Activated T-helper 17 cell treated with anti-CD3 and anti-CD28 coated beads, Interleukin-2, amount 50 U/mL, for 72 hours (primary cell): ENCODE measurements around the gene SLC39A13. TPM values are rescaled to one million over a fixed set of nuclear protein-coding genes. Genes with fewer than 3 reads are reported as not detected.
A peak's percentile ranks its signal among the peaks of the same experiment; 100 is the strongest.

Source experiments
- ATAC-seq: fragments of 150-1000 bp; cut with Tn5 transposase; replicated peaks from 2 replicates; pipeline ENCODE4 v1.10.0; 2021; ENCODE audit warnings: mild to moderate bottlenecking, moderate library complexity
- H3K27ac Mint-ChIP-seq: one replicate; pipeline ENCODE4 v1.8.0; 2022; ENCODE audit warnings: mixed read lengths
- H3K27me3 Mint-ChIP-seq: one replicate; pipeline ENCODE4 v1.8.0; 2022; ENCODE audit warnings: mixed read lengths
- H3K36me3 Mint-ChIP-seq: one replicate; pipeline ENCODE4 v1.8.0; 2022; ENCODE audit warnings: low read depth, mild to moderate bottlenecking, mixed read lengths
- H3K4me1 Mint-ChIP-seq: one replicate; pipeline ENCODE4 v1.8.0; 2022; ENCODE audit warnings: mixed read lengths
- H3K4me3 Mint-ChIP-seq: one replicate; pipeline ENCODE4 v1.8.0; 2022; ENCODE audit warnings: mild to moderate bottlenecking, mixed read lengths
- H3K9me3 Mint-ChIP-seq: one replicate; pipeline ENCODE4 v1.8.0; 2022; ENCODE audit warnings: mixed read lengths
- total RNA-seq, 2 donors: library from RNA; stranded (reverse); gene quantifications; one replicate each; pipeline ENCODE4 v1.2.3, GENCODE V29; 2022

SLC39A13 gene
- total RNA-seq, 2 donors from 2014 or later, result 16.1 to 17.5 TPM

DNA sequence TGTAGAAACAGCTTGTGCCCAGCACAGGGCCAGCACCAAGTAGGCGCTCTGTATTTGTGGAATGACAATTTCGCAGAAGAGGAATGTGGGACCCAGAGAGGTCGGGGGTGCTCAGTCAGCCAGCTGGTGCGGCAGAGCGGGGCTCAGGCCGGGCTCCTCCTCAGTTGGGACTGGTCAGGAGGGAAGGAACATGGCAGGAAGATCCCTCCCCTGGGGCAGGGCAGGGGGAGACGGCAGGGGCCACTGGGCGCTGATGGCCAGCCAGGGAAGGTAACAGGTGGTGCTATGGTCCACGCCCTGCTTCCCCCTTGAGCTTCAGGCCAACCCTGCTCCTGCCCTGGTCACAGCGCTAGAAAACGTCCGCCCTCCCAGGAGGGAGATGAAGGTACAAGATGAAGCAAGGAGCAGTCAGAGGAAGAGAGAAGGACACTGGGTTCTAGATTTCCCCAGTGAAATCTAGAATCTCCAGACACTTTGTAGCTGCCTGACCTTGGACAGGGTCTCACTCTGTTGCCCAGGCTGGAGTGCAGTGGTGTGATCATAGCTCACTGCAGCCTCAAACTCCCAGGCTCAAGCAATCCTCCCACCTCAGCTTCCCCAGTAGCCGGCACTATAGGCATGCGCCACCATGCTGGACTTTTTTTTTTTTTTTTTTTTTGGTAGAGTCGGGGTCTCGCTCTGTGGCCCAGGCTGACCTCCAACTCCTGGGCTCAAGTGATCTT lies 16.5 kb upstream of the SLC39A13 start:
- peak overlapping the region; percentile 4 for H3K27ac Mint-ChIP-seq

DNA sequence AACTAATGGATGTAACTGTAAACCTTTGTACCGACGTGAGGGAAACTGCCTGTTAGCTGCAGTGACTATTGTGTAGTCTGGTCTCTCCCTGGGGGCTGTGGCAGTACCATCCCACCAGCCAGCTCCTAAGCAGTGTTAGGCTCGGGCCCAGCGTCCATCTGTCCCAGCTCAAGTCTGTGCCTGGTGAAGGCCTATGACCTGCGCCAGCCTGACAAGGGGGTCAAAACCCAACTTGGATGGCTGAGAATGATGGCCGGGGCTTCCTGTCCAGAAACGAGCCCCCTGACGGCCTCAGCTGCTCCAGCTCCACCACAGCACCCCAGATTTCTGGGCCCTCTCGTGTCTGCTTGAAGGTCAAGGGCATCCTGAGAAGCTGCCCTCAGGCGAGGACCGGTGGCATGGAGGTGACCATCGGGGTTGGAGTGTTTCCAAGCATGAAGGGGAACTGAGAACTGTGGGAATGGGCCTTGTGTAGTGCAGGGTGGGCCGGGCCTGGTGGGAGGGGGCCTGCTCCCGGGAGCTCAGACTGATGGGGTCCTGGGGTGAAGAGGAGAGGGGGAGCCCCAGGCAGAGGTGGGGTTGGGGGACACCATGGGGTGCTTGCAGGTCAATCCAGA lies 15.7 kb upstream of the SLC39A13 start:
- H3K36me3 Mint-ChIP-seq, result no peaks in the 10 kb centered on the region
- H3K4me1 Mint-ChIP-seq, result no peaks in the 10 kb centered on the region
- ATAC-seq, result no peak
- H3K9me3 Mint-ChIP-seq, result no peaks in the 10 kb centered on the region
- H3K27ac Mint-ChIP-seq, result no peak overlapping the region
- H3K4me3 Mint-ChIP-seq, result no peak overlapping the region
- H3K27me3 Mint-ChIP-seq, result no peaks in the 10 kb centered on the region

More for the DNA sequence above, 16.5 kb upstream of the SLC39A13 start:
- H3K4me3 Mint-ChIP-seq, result no peak overlapping the region
- H3K9me3 Mint-ChIP-seq, result no peaks in the 10 kb centered on the region
- H3K36me3 Mint-ChIP-seq, result no peaks in the 10 kb centered on the region
- no peaks in the 10 kb centered on the region for H3K27me3 Mint-ChIP-seq
- ATAC-seq, result no peak
- no peaks in the 10 kb centered on the region for H3K4me1 Mint-ChIP-seq

DNA sequence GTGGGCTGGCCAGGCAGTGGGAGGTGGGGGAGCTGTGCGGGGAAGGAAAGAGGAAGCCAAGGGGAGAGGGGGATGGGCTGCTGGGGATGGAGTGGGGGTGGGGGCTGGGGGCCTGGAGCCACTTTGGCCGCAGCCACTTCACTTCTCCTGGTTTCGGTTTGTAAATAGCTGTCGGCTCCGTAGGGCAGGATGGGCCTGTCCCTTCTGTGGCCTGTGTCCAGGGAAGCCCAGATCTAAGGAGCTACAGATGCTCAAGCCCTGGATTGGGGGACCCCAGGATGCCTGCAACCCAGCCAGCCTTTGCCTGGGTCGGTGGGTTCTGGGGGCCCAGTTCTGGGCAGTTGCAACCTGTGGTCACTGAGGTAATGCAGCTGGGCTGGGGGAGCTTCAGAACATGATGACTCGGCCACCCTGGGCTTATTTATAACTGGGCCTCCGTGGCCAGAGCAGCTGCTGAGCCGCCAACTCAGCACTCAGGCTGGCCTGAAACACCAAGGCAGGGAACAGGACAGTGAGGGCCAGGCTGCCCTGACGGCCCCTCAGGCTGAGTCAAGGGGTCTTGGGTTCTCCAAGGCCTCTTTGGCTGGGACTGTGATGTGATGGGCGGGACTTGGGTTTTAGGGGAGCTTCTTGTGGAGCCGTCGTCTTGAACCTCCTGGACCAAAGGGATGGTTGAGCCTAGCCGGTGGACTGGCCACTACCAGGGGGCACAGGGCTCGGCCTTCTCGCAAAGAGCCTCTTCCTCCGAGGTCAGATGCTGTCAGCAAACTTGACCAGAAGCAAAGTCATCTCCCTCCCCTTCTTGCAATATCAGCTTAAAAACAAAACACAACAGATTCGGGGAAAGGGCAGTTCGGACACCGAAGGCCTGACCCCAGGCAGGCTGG lies 15.0 kb upstream of the SLC39A13 start:
- H3K27ac Mint-ChIP-seq, result peak overlapping the region; percentile 89
- peak overlapping the region; percentile 59 for H3K4me3 Mint-ChIP-seq
- no peaks in the 10 kb centered on the region for H3K36me3 Mint-ChIP-seq
- no peaks in the 10 kb centered on the region for H3K4me1 Mint-ChIP-seq
- ATAC-seq, result no peak
- no peaks in the 10 kb centered on the region for H3K9me3 Mint-ChIP-seq
- H3K27me3 Mint-ChIP-seq, result no peaks in the 10 kb centered on the region

DNA sequence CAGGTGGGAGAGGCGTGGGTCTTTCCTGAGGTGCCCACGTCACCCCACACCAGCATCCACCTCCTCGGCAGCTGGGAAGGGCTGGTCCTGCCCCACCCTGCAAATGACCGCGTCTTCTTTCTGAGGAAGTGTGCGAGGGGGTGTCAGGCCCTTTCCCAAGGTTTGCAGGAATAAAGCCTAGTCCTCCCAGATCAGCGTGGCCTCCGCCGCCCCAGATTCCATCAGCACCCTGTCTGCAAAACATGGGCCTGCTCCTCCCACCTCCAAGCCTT lies 14.4 kb upstream of the SLC39A13 start:
- Mint-ChIP-seq H3K27me3 (no peaks in the 10 kb centered on the region), H3K4me1 (no peaks in the 10 kb centered on the region), H3K4me3 (peak overlapping the region; percentile 59), H3K36me3 (no peaks in the 10 kb centered on the region), H3K27ac (peak overlapping the region; percentile 89), H3K9me3 (no peaks in the 10 kb centered on the region)
- ATAC-seq, result no peak

DNA sequence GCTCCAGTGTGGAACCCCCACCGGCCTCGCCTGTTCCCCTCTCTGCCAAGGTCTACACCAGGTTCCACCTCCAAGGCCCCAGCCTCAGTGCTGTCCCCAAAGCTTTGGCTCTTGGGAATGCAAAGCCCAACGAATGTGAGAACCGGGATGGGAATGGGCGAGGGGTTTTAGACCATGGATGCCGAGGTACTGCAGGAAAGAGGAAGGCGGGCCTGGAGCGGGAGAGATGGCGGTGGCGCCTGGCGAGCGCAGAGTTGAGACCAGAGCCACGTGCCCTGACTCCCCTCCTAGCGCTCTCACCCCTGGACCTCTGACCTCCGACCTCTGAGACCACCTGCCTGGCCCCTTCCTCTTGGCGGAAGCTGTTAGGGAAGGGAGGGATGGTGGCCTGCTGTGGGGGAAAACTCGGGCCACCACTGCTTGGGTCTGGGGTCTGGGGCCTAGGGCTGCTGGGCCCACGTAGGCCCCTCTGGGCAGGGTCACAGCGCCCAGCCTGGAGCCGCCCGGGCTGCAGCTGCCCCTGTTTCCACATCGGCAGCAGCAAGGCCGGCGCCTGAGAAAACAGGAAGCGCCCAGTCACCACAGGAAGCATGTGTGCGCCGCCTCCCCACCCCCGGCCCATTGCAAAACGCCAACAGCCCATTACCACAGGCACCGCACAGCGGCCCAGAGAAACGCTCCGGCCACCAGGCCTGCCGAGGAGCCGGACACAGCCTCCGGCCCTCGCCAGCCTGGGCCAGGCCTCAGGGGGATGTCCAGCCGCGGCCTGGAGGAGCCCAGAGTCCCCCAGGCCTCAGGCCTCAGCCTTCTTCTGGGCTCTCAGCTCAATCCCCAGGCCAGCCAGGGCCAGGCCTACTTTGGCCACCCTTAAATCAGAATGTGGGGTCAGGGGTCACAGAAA lies 13.8 kb upstream of the SLC39A13 start:
- peak; percentile 89 for ATAC-seq
- Mint-ChIP-seq H3K9me3 (no peaks in the 10 kb centered on the region), H3K4me3 (peak overlapping the region; percentile 59), H3K27me3 (no peaks in the 10 kb centered on the region), H3K27ac (peak overlapping the region; percentile 89), H3K4me1 (no peaks in the 10 kb centered on the region), H3K36me3 (no peaks in the 10 kb centered on the region)

DNA sequence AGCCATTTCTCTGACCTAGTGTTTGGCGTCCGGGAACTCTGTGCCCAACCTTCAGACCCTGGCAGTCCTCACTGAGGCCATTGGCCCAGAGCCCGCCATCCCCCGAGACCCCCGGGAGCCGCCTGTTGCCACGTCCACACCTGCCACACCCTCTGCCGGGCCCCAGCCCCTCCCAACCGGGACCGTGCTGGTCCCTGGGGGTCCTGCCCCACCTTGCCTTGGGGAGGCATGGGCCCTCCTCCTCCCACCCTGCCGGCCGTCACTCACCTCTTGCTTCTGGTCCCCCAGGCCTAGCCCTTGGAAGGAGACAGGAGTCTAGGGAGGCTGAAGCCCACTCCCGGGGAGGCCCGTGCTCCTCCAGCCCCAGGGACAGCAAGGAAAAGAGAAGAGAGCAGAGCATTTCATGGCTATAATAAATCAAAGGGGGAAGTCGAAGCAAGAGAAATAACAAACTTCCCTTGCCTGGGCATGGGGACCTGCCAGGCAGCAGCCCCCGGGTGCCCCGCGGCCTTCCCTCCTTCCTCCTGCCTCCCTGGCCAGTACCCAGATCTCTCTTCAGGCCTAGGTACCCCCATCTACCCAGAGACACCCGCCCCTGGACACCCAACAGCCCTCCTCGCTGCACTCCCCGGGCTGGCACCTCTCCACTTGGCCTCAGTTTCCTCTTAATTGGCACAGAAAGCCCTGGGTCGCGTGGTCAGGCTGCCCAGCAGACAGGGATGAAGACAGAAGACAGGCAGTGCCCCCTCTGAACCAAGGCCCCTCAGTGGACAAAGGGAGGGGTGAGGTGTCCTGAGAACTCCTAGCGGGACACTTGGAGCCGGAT lies 13.0 kb upstream of the SLC39A13 start:
- H3K27ac Mint-ChIP-seq, result peak overlapping the region; percentile 89
- no peak for ATAC-seq

DNA sequence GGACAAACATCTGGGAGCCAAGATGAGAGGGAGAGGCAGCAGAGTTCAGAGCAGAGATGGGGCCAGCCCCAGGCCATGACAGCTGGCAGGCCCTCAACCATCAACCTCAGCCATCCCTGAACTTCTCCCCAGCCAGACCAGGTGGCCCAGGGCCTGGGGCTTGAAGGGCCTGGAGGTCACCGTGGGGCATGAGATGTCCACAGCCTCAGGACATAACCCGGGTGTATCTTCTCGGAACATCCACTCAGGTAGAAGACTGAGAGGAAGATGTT lies 12.4 kb upstream of the SLC39A13 start:
- no peaks in the 10 kb centered on the region for H3K9me3 Mint-ChIP-seq
- H3K4me3 Mint-ChIP-seq, result peak overlapping the region; percentile 59
- no peaks in the 10 kb centered on the region for H3K36me3 Mint-ChIP-seq
- H3K4me1 Mint-ChIP-seq, result peaks cover 5% of the 10 kb centered on the region
- peak overlapping the region; percentile 89 for H3K27ac Mint-ChIP-seq
- ATAC-seq, result no peak
- H3K27me3 Mint-ChIP-seq, result no peaks in the 10 kb centered on the region

More for the DNA sequence above, 13.0 kb upstream of the SLC39A13 start:
- Mint-ChIP-seq H3K4me1 (peaks cover 1% of the 10 kb centered on the region), H3K4me3 (peak overlapping the region; percentile 59), H3K36me3 (no peaks in the 10 kb centered on the region), H3K9me3 (no peaks in the 10 kb centered on the region), H3K27me3 (no peaks in the 10 kb centered on the region)

DNA sequence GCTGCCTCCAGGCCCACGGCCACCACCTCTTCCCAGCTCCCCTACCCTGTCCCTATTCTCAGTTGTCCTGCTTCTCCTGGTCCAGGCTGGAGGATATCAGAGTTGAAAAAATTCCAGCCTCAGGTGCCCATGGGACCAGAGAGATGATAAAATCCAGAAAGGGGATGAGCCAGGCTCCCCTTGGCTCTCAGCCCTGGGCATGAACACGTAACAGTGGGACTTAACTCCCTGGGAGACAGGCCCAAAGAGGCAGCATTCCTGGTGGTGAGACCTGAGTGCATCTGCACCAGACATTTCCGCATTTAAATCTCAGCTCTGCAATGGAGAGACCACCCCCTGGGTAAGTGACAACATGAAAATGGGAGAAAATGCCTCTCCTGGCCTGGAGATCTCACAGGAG lies 10.4 kb upstream of the SLC39A13 start:
- H3K27ac Mint-ChIP-seq, result no peak overlapping the region
- no peaks in the 10 kb centered on the region for H3K9me3 Mint-ChIP-seq
- H3K4me3 Mint-ChIP-seq, result no peak overlapping the region
- ATAC-seq, result no peak
- H3K4me1 Mint-ChIP-seq, result peaks cover 5% of the 10 kb centered on the region
- H3K36me3 Mint-ChIP-seq, result no peaks in the 10 kb centered on the region
- no peaks in the 10 kb centered on the region for H3K27me3 Mint-ChIP-seq

DNA sequence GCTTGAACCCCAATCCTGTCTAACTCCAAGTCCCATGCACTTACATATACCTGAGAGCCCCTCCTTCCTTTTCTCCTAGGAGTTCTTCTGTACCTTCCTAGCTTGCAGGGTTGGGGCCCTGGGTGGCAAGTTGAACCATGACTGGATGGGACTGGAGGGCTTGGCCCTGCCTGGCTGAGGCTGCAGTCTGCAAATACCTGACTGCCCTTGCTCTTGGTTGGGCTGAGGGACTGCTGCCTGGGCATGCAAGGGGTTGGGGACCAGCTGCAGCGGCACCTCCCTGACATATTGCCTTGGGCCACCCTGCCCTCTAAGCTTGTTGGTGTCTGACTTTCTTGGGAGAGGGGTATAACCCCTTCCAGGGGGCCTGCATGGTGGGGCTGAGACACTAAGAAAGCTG lies 9.8 kb upstream of the SLC39A13 start:
- Mint-ChIP-seq H3K27ac (no peak overlapping the region), H3K36me3 (no peaks in the 10 kb centered on the region), H3K4me3 (peak overlapping the region; percentile 12), H3K4me1 (peaks cover 5% of the 10 kb centered on the region), H3K27me3 (no peaks in the 10 kb centered on the region), H3K9me3 (no peaks in the 10 kb centered on the region)
- no peak for ATAC-seq

DNA sequence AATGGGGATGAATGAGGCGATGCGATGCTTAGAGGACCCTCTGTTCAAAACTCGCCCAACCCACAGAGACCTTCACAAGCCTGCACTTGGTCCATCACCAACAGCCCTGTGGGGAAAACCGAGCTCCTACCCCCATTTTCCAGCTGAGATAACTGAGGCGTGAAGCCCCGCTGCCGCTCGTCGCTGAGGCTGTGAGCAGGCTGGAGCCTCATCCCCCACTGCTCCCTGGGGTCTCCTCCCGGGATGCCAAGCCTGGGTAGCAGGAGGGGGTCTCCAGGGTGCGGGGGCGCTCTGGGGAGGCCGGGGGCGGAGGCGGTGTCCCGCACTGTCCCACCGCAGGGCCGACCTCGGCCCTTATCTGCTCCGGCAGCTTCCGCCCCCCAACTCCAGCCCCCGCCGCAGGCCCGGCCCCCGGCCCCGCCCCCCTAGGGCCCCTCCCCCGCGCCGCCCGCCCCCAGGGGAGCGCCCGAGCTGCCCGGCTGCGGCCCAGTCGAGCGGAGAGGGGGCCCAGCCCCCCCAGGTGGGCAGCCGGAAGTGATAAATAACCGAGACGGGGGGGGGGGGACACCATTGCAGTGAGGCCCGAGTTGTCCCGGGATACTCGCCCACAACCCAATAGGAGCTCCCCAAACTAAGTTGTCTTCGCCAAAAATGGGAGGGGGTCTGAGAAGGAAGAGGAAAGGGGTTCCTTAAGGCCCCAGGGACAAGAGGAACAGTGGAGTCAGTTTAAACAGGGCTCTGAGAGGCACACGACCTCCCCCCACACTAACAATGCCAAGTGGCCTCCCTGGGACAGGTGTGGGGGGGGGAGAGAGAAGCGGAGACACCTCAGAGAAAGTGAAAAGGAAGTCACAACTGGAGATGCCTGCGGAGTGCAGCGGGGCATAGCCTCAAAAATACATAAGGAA lies 8.3 kb upstream of the SLC39A13 start:
- H3K4me1 Mint-ChIP-seq, result peaks cover 5% of the 10 kb centered on the region
- no peaks in the 10 kb centered on the region for H3K9me3 Mint-ChIP-seq
- H3K36me3 Mint-ChIP-seq, result no peaks in the 10 kb centered on the region
- ATAC-seq, result peak; percentile 82
- H3K27me3 Mint-ChIP-seq, result no peaks in the 10 kb centered on the region
- peak overlapping the region; percentile 88 for H3K4me3 Mint-ChIP-seq
- peak overlapping the region; percentile 89 for H3K27ac Mint-ChIP-seq

DNA sequence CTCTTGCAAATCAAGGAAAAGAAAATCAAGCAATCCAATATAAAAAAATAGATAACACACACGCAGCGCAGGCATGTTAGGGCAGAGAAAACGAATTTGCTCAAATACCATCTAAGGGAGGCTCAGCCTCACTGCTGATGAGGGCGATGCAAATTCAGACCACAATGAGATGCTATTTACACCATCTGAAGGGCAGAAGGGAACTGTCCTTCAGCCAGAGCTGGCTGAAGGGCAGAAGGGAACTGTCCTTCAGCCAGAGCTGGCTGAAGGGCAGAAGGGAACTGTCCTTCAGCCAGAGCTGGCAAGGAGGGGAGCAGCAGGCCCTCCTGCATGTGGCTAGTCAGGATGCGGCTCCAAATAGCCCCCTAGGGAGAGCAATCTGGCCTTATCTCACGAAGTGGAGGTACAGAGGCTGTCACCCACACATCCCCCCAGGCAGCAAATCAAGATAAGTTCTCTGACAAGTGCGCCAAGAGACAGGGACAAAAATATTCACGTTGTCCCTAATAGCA lies 7.6 kb upstream of the SLC39A13 start:
- Mint-ChIP-seq H3K4me3 (peak overlapping the region; percentile 88), H3K27me3 (no peaks in the 10 kb centered on the region), H3K36me3 (no peaks in the 10 kb centered on the region), H3K4me1 (peaks cover 5% of the 10 kb centered on the region), H3K27ac (peak overlapping the region; percentile 89), H3K9me3 (no peaks in the 10 kb centered on the region)
- no peak for ATAC-seq

DNA sequence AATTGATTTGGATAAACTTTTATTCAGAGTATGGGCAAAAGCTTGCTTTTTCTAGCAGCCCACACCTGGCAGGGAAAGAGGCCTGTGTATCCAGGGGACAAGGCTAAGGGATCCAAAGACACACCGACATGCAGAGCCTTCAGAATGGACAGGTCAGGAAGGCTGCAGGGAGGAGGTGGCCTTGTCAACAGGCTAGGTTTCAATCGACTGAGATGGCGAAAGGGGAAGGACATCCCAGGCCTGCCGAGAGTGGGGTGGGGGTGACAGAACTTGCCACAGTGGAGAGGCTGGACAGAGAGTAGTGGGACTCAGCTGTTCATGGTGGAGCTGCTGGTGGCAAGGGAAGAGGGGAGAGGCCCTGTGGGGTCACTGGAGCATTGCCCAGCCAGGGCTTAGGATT lies 5.3 kb upstream of the SLC39A13 start:
- H3K4me3 Mint-ChIP-seq, result no peak overlapping the region
- H3K4me1 Mint-ChIP-seq, result peaks cover 13% of the 10 kb centered on the region
- no peaks in the 10 kb centered on the region for H3K9me3 Mint-ChIP-seq
- peak overlapping the region; percentile 51 for H3K27ac Mint-ChIP-seq
- no peak for ATAC-seq
- no peaks in the 10 kb centered on the region for H3K27me3 Mint-ChIP-seq
- H3K36me3 Mint-ChIP-seq, result no peaks in the 10 kb centered on the region

DNA sequence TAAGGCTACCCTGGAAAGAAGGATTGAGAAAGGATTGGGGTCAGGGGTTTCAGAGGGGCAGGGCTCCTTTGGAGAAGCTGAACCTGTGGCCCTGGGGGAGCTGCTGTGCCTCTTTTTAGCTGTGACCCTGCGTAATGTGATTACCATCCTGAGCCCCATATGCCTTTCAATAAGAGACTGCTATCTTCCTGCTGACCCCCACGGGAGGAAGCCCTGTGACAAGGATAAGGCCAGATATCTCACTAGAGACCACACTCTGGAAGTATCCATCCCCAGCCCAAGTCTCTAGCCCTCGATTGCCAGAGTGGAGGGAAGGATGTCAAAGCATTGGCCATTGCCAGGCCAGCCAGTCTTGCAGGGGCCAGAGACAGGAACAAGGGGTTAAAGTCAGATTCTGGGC lies 4.8 kb upstream of the SLC39A13 start:
- no peak overlapping the region for H3K4me3 Mint-ChIP-seq
- no peaks in the 10 kb centered on the region for H3K27me3 Mint-ChIP-seq
- no peaks in the 10 kb centered on the region for H3K36me3 Mint-ChIP-seq
- no peak for ATAC-seq
- H3K27ac Mint-ChIP-seq, result no peak overlapping the region
- H3K4me1 Mint-ChIP-seq, result peaks cover 13% of the 10 kb centered on the region
- H3K9me3 Mint-ChIP-seq, result no peaks in the 10 kb centered on the region
